Lung (tissue), 12 donors: ENCODE data around the gene COX20. TPM values are rescaled to one million over a fixed set of nuclear protein-coding genes. Genes with fewer than 3 reads are reported as not detected.

ENCODE experiments used
- ATAC-seq: fragments of 200-7000 bp; cut with Tn5 transposase; one replicate; pipeline ENCODE4 v1.9.1; 2020; ENCODE audit warnings: moderate number of reproducible peaks; ENCODE audit not compliant: insufficient read depth, low FRiP score
- DNase-seq, 3 donors: peaks; one replicate each; pipeline ENCODE4 v3.0.0-alpha.2; 2013 to 2017
- H3K27ac ChIP-seq, 2 donors: one replicate each; pipeline ENCODE4 v1.5.1; 2013; ENCODE audit warnings: mild to moderate bottlenecking in 2 of 2, moderate library complexity in 2 of 2, control low read depth in 1 of 2, inconsistent platforms in 1 of 2, low read depth in 1 of 2, low read length in 1 of 2
- H3K27me3 ChIP-seq, 3 donors: one replicate each; pipeline ENCODE4 v1.5.1; 2013; ENCODE audit warnings: low read length in 2 of 3; ENCODE audit not compliant: control insufficient read depth in 3 of 3, insufficient read depth in 3 of 3
- H3K36me3 ChIP-seq, 4 donors: one replicate each; pipeline ENCODE4 v1.5.1; 2013; ENCODE audit warnings: low read length in 4 of 4, mild to moderate bottlenecking in 1 of 4, moderate library complexity in 1 of 4; ENCODE audit not compliant: control insufficient read depth in 4 of 4, insufficient read depth in 4 of 4
- H3K4me1 ChIP-seq, 5 donors: one replicate each; pipeline ENCODE4 v1.5.1; 2013; ENCODE audit warnings: low read length in 5 of 5, mild to moderate bottlenecking in 2 of 5, moderate library complexity in 1 of 5; ENCODE audit not compliant: control insufficient read depth in 5 of 5, insufficient read depth in 5 of 5
- H3K4me3 ChIP-seq: one replicate; pipeline ENCODE4 v1.5.1; 2013; ENCODE audit warnings: mild to moderate bottlenecking, control low read depth, moderate library complexity
- H3K9ac ChIP-seq, 2 donors: one replicate each; pipeline ENCODE4 v1.5.1; 2013; ENCODE audit warnings: low read length in 2 of 2, control low read depth in 1 of 2; ENCODE audit not compliant: insufficient read depth in 1 of 2
- H3K9me3 ChIP-seq, 4 donors: one replicate each; pipeline ENCODE4 v1.5.1; 2013; ENCODE audit warnings: low read length in 3 of 4, mild to moderate bottlenecking in 1 of 4, moderate library complexity in 1 of 4; ENCODE audit not compliant: control insufficient read depth in 4 of 4, insufficient read depth in 3 of 4
- CTCF ChIP-seq: IDR thresholded peaks from 2 replicates; pipeline ENCODE4 v1.5.1; 2012; ENCODE audit warnings: mild to moderate bottlenecking; ENCODE audit errors: control extremely low read depth, extremely low read depth
- WGBS, 2 donors: extraction: QIAGEN DNeasy Blood & Tissue Kit; methylation state at CpG; one replicate each; pipeline ENCODE4 v1.1.7; 2013; 5-methylcytosine and 5-hydroxymethylcytosine counted together
- polyA plus RNA-seq, 2 donors: library from polyadenylated mRNA; stranded (reverse); fragments of 200-250 nt; gene quantifications; one replicate each; pipeline ENCODE4 v1.2.1, GENCODE V29; 2013
- total RNA-seq, 2 donors: library from RNA; depleted of rRNA in 1 of 2; stranded (reverse); fragments of >200 nt in 1 of 2; gene quantifications; one replicate each; pipeline ENCODE4 v1.2.1, GENCODE V29; 2014 to 2021
- donor health status: control.
- donor health status: control.
- donor health status: Bipolar disorder and iron deficiency.
- donor health status: healthy.
- donor health status: DM: yes; HTN: yes; CAD: no.

COX20 gene
- total and polyA plus RNA-seq, 4 donors: 23.4 to 53.2 (median 31.3) TPM

DNA sequence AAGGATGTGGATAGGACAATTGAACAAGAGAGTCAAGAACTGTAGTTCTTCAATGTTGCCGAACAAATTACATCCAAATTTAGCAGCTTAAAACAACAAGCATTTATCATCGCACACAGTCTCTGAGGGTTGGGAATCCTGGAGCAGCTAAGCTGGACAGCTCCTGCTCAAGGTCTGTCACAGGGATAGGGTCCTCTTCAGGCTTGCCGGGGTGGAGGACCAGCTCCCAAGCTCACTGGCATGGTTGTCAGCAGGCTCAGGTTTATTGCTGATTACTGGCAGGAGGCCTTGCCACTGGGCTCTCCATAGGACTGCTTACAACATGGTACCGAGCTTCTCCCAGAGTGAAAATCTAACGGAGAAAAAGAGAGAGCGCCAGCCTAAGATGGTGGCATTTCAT is 22.1 kb upstream of the COX20 start:
- no peak overlapping the region for H3K4me3 ChIP-seq
- no peak for TF ChIP-seq CTCF
- H3K27ac ChIP-seq: no peak overlapping the region
- H3K9ac ChIP-seq: no peak overlapping the region
- H3K36me3 ChIP-seq: no peaks in the 10 kb centered on the region
- H3K9me3 ChIP-seq: no peaks in the 10 kb centered on the region
- DNase-seq (no peak), ATAC-seq (no peak)
- H3K4me1 ChIP-seq: no peaks in the 10 kb centered on the region
- H3K27me3 ChIP-seq: peaks cover 0 to 3% (median 0%) of the 10 kb centered on the region in 3 donors
- 86 to 90% methylated on average over 6 of the region's 6 CpGs for WGBS, 2 donors

GRCh38 chr1:244815600-244816099 is 19.8 kb upstream of the COX20 start:
- H3K4me3 ChIP-seq: no peak overlapping the region
- no peak overlapping the region for H3K27ac ChIP-seq
- WGBS, 2 donors: 24 to 42% methylated on average over 15 of the region's 15 CpGs
- ATAC-seq (no peak), DNase-seq (no peak)
- H3K9me3 ChIP-seq: no peaks in the 10 kb centered on the region
- no peak overlapping the region for H3K9ac ChIP-seq
- H3K36me3 ChIP-seq: no peaks in the 10 kb centered on the region
- no peak for TF ChIP-seq CTCF
- no peaks in the 10 kb centered on the region for H3K4me1 ChIP-seq
- peaks cover 0 to 3% (median 0%) of the 10 kb centered on the region in 3 donors for H3K27me3 ChIP-seq

GRCh38 chr1:244817415-244817894 is 18.0 kb upstream of the COX20 start:
- no peak for TF ChIP-seq CTCF
- H3K36me3 ChIP-seq: no peaks in the 10 kb centered on the region
- no peak for DNase-seq
- H3K4me3 ChIP-seq: no peak overlapping the region
- ATAC-seq: no peak
- WGBS, 2 donors: 86 to 92% methylated on average over 12 of the region's 12 CpGs
- peaks cover 0 to 3% (median 0%) of the 10 kb centered on the region in 3 donors for H3K27me3 ChIP-seq
- no peaks in the 10 kb centered on the region for H3K9me3 ChIP-seq
- no peaks in the 10 kb centered on the region for H3K4me1 ChIP-seq
- H3K9ac ChIP-seq: no peak overlapping the region
- H3K27ac ChIP-seq: no peak overlapping the region

- ATAC-seq (no peak), DNase-seq (no peak)
- Histone ChIP-seq H3K27ac (no peak overlapping the region), H3K9ac (no peak overlapping the region), H3K9me3 (no peaks in the 10 kb centered on the region), H3K36me3 (no peaks in the 10 kb centered on the region), H3K4me1 (no peaks in the 10 kb centered on the region), H3K27me3 (peaks cover 0 to 3% (median 0%) of the 10 kb centered on the region in 3 donors), H3K4me3 (no peak overlapping the region)
- TF ChIP-seq CTCF: no peak
- WGBS, 2 donors: 83 to 92% methylated on average over 2 of the region's 2 CpGs
Measured at GRCh38 chr1:244820131-244820530, 15.3 kb upstream of the COX20 start.
